Aorta (tissue), 5 donors: Measurements from ENCODE around the gene ELN. TPM values are rescaled to one million over a fixed set of nuclear protein-coding genes. Genes with fewer than 3 reads are reported as not detected.

Source experiments
- ATAC-seq: fragments of 200-7000 bp; cut with Tn5 transposase; one replicate; pipeline ENCODE4 v1.9.1; 2022; ENCODE audit warnings: moderate library complexity; ENCODE audit not compliant: low FRiP score
- DNase-seq, 2 donors: peaks; one replicate each; pipeline ENCODE4 v3.0.0-alpha.2; 2020
- H3K27ac ChIP-seq, 2 donors: one replicate each; pipeline ENCODE4 v1.5.1; 2013; ENCODE audit warnings: low read length in 2 of 2, mild to moderate bottlenecking in 2 of 2, moderate library complexity in 2 of 2, control low read depth in 1 of 2, inconsistent platforms in 1 of 2, low read depth in 1 of 2
- H3K27me3 ChIP-seq, 2 donors: one replicate each; pipeline ENCODE4 v1.6.1; 2013; ENCODE audit warnings: control low read depth in 1 of 2, low read length in 1 of 2, mild to moderate bottlenecking in 1 of 2, moderate library complexity in 1 of 2; ENCODE audit not compliant: insufficient read depth in 2 of 2, control insufficient read depth in 1 of 2
- H3K36me3 ChIP-seq, 2 donors: one replicate each; pipeline ENCODE4 v1.6.1; 2013; ENCODE audit warnings: control low read depth in 1 of 2, low read length in 1 of 2, mild to moderate bottlenecking in 1 of 2; ENCODE audit not compliant: insufficient read depth in 2 of 2, control insufficient read depth in 1 of 2
- H3K4me1 ChIP-seq, 2 donors: one replicate each; pipeline ENCODE4 v1.6.1; 2013; ENCODE audit warnings: low read length in 2 of 2, control low read depth in 1 of 2, mild to moderate bottlenecking in 1 of 2, moderate library complexity in 1 of 2; ENCODE audit not compliant: insufficient read depth in 2 of 2, control insufficient read depth in 1 of 2
- H3K4me3 ChIP-seq, 2 donors: one replicate each; pipeline ENCODE4 v1.5.1; 2013; ENCODE audit warnings: low read length in 2 of 2, control low read depth in 1 of 2, mild to moderate bottlenecking in 1 of 2
- H3K9me3 ChIP-seq: one replicate; pipeline ENCODE4 v1.6.1; 2013; ENCODE audit warnings: mild to moderate bottlenecking, low read length; ENCODE audit not compliant: control insufficient read depth
- WGBS, 2 donors: extraction: QIAGEN DNeasy Blood & Tissue Kit; methylation state at CpG; one replicate each; pipeline ENCODE4 v1.1.7; 2013; 5-methylcytosine and 5-hydroxymethylcytosine counted together
- intact Hi-C, 2 donors: fragments of 100-400 bp; cut with DNase I; formaldehyde crosslinking; loops; one replicate each; pipeline versions ENCODE4 v1.14.2 to v1.15.0; 2022
- polyA plus RNA-seq, 2 donors: library from polyadenylated mRNA; stranded (reverse); fragments of 200-250 nt; gene quantifications; one replicate each; pipeline ENCODE4 v1.2.3, GENCODE V29; 2013
- total RNA-seq, 2 donors: library from RNA; stranded (reverse); fragmentation: NEBNext Ultra II Directional; extraction: Animal tissue kit (Norgen Biotek cat#: 25700); gene quantifications; one replicate each; pipeline ENCODE4 v1.2.1, GENCODE V29; 2021
- donor health status: healthy with polysubstance abuse.
- donor health status: Bipolar disorder and iron deficiency.
- donor health status: DM: no; HTN: no; CAD: no.
- donor health status: DM: no; HTN: no; CAD: no.
- donor health status: DM: yes; HTN: yes; CAD: no.

The ELN gene
- total and polyA plus RNA-seq, 4 donors: 262 to 1,097 (median 696) TPM

GRCh38 chr7:74103219-74103772 lies 75.3 kb downstream of the ELN start:
- WGBS, 2 donors: 92 to 96% methylated on average over 6 of the region's 6 CpGs
- H3K4me1 ChIP-seq: no peaks in the 10 kb centered on the region
- H3K27ac ChIP-seq: no peak overlapping the region
- no peak overlapping the region for H3K4me3 ChIP-seq
- intact Hi-C loops: no loop called here
- ATAC-seq (no peak), DNase-seq (no peak)
- H3K9me3 ChIP-seq: no peaks in the 10 kb centered on the region
- no peaks in the 10 kb centered on the region for H3K27me3 ChIP-seq
- H3K36me3 ChIP-seq: no peaks in the 10 kb centered on the region

- intact Hi-C loops: no loop called here
- DNase-seq: no peak
- H3K36me3 ChIP-seq: no peaks in the 10 kb centered on the region
- 88 to 89% methylated on average over 8 of the region's 8 CpGs for WGBS, 2 donors
- no peak overlapping the region for H3K4me3 ChIP-seq
- H3K9me3 ChIP-seq: no peaks in the 10 kb centered on the region
- no peak overlapping the region for H3K27ac ChIP-seq
- H3K4me1 ChIP-seq: no peaks in the 10 kb centered on the region
- ATAC-seq: no peak
- H3K27me3 ChIP-seq: no peaks in the 10 kb centered on the region
Measured at GRCh38 chr7:74104702-74105101, 76.7 kb downstream of the ELN start.

GRCh38 chr7:74105992-74106391 lies 78.0 kb downstream of the ELN start:
- no peak for DNase-seq
- Histone ChIP-seq H3K27me3 (no peaks in the 10 kb centered on the region), H3K27ac (no peak overlapping the region), H3K4me1 (no peaks in the 10 kb centered on the region), H3K4me3 (no peak overlapping the region), H3K9me3 (no peaks in the 10 kb centered on the region), H3K36me3 (no peaks in the 10 kb centered on the region)
- intact Hi-C loops: no loop called here
- ATAC-seq: no peak
- 90 to 92% methylated on average over 11 of the region's 11 CpGs for WGBS, 2 donors

GRCh38 chr7:74106846-74107245 lies 78.9 kb downstream of the ELN start:
- no peak overlapping the region for H3K4me3 ChIP-seq
- H3K27ac ChIP-seq: no peak overlapping the region
- intact Hi-C loops: no loop called here
- no peaks in the 10 kb centered on the region for H3K9me3 ChIP-seq
- ATAC-seq (peak; percentile 22), DNase-seq (no peak)
- WGBS, 2 donors: 96 to 97% methylated on average over 18 of the region's 18 CpGs
- no peaks in the 10 kb centered on the region for H3K36me3 ChIP-seq
- no peaks in the 10 kb centered on the region for H3K27me3 ChIP-seq
- H3K4me1 ChIP-seq: no peaks in the 10 kb centered on the region

- Histone ChIP-seq H3K4me1 (no peaks in the 10 kb centered on the region), H3K27ac (no peak overlapping the region), H3K4me3 (no peak overlapping the region), H3K36me3 (peaks cover 0 to 4% of the 10 kb centered on the region in 2 donors), H3K27me3 (no peaks in the 10 kb centered on the region), H3K9me3 (no peaks in the 10 kb centered on the region)
- DNase-seq (no peak), ATAC-seq (no peak)
- 75 to 80% methylated on average over 10 to 17 of the region's 17 CpGs for WGBS, 2 donors
- intact Hi-C loops: no loop called here
Measured at GRCh38 chr7:74115326-74115725, 87.4 kb downstream of the ELN start.

- H3K27me3 ChIP-seq: no peaks in the 10 kb centered on the region
- WGBS, 2 donors: 92% methylated on average over 13 of the region's 13 CpGs
- no peak overlapping the region for H3K4me3 ChIP-seq
- H3K9me3 ChIP-seq: no peaks in the 10 kb centered on the region
- no peaks in the 10 kb centered on the region for H3K4me1 ChIP-seq
- no peak overlapping the region for H3K27ac ChIP-seq
- ATAC-seq (no peak), DNase-seq (no peak)
- H3K36me3 ChIP-seq: peaks cover 0 to 12% of the 10 kb centered on the region in 2 donors
- intact Hi-C loops: no loop called here
Measured at GRCh38 chr7:74116356-74116755, 88.4 kb downstream of the ELN start.

Other genes with a start within 250 kb of the ELN start
- gene CLDN4, start 197.2 kb upstream of the ELN start, total RNA-seq: under 1 TPM; 0.19 to 0.84 TPM
- 10 to 100 TPM in 1 of 2 donors, under 1 TPM in 1; 0.69 to 16.9 TPM for gene CLDN4, start 197.2 kb upstream of the ELN start, polyA plus RNA-seq
- gene METTL27, start 185.7 kb upstream of the ELN start, total RNA-seq: 1 to 10 TPM; 1.3 to 7.4 TPM
- 1 to 10 TPM in 1 of 2 donors, not detected in 1; 5.3 TPM for gene METTL27, start 185.7 kb upstream of the ELN start, polyA plus RNA-seq
- gene TMEM270, start 167.0 kb upstream of the ELN start, total RNA-seq: not detected
- not detected for gene TMEM270, start 167.0 kb upstream of the ELN start, polyA plus RNA-seq
- gene LIMK1, start 55.6 kb downstream of the ELN start, total RNA-seq: 10 to 100 TPM; 14.7 to 18.9 TPM
- gene LIMK1, start 55.6 kb downstream of the ELN start, polyA plus RNA-seq: 1 to 10 TPM; 6.1 to 8.4 TPM
- 100 to 1,000 TPM; 190 to 207 TPM for gene EIF4H, start 146.2 kb downstream of the ELN start, total RNA-seq
- 100 to 1,000 TPM; 140 to 183 TPM for gene EIF4H, start 146.2 kb downstream of the ELN start, polyA plus RNA-seq
- 10 to 100 TPM; 12.0 to 17.0 TPM for gene LAT2, start 181.8 kb downstream of the ELN start, total RNA-seq
- 10 to 100 TPM in 1 of 2 donors, 1 to 10 TPM in 1; 4.2 to 12.4 TPM for gene LAT2, start 181.8 kb downstream of the ELN start, polyA plus RNA-seq
- gene RFC2, start 226.2 kb downstream of the ELN start, total RNA-seq: 10 to 100 TPM; 13.7 to 14.2 TPM
- 10 to 100 TPM; 12.8 to 16.1 TPM for gene RFC2, start 226.2 kb downstream of the ELN start, polyA plus RNA-seq